DMS79 (cell line): ENCODE results near the gene TIMM29.
"Not testable (repeated sequence)": the region's sequence is repeated elsewhere in the genome, so short reads cannot be mapped to it uniquely, and the experiment has no call there.

Experiments
- DNase-seq: peaks from one replicate; lab custom pipeline; 2025; lab: John Stamatoyannopoulos, UW

The TIMM29 gene

GRCh38 chr19:10912619-10913018, 16.0 kb upstream of the TIMM29 start:
- no peak for DNase-seq

GRCh38 chr19:10913716-10914340, 14.8 kb upstream of the TIMM29 start:
- DNase-seq: no peak

GRCh38 chr19:10915130-10916091, 13.2 kb upstream of the TIMM29 start:
- DNase-seq: no peak

GRCh38 chr19:10916602-10917001, 12.0 kb upstream of the TIMM29 start:
- DNase-seq: no peak

- DNase-seq: no peak
Observed at GRCh38 chr19:10918359-10918758, 10.3 kb upstream of the TIMM29 start.

- DNase-seq: no peak
Observed at GRCh38 chr19:10919352-10920287, 9.0 kb upstream of the TIMM29 start.

- no peak for DNase-seq
Observed at GRCh38 chr19:10920288-10920655, 8.3 kb upstream of the TIMM29 start.

GRCh38 chr19:10920781-10921180, 7.8 kb upstream of the TIMM29 start:
- no peak for DNase-seq

GRCh38 chr19:10921199-10921909, 7.3 kb upstream of the TIMM29 start:
- DNase-seq: no peak

- DNase-seq: no peak
Observed at GRCh38 chr19:10921910-10922637, 6.5 kb upstream of the TIMM29 start.

GRCh38 chr19:10922638-10923014, 6.0 kb upstream of the TIMM29 start:
- no peak for DNase-seq

GRCh38 chr19:10923260-10924112, 5.1 kb upstream of the TIMM29 start:
- no peak for DNase-seq

GRCh38 chr19:10924597-10924996, 4.0 kb upstream of the TIMM29 start:
- no peak for DNase-seq

GRCh38 chr19:10927730-10928562, 665 bp upstream of the TIMM29 start:
- DNase-seq: no peak

- DNase-seq: no peak
Observed at GRCh38 chr19:10929402-10929794, 787 bp downstream of the TIMM29 start.

GRCh38 chr19:10935371-10936059, 6.9 kb downstream of the TIMM29 start:
- DNase-seq: no peak

- peak; percentile 85 for DNase-seq
Observed at GRCh38 chr19:10936661-10937084, 8.1 kb downstream of the TIMM29 start.

- DNase-seq: not testable (repeated sequence)
Observed at GRCh38 chr19:10941649-10942048, 13.0 kb downstream of the TIMM29 start.
